ENCODE measurements around the gene ZNF560. TPM values are rescaled to one million over a fixed set of nuclear protein-coding genes. Genes with fewer than 3 reads are reported as not detected.

ZNF560 gene
- total RNA-seq, 1 donor from 2014 or later = not detected

GRCh38 chr19:9467161-9467560, 31.3 kb downstream of the ZNF560 start:
- Mint-ChIP-seq H3K4me3 (no peak overlapping the region), H3K9me3 (peaks cover 39% of the 10 kb centered on the region), H3K27me3 (peaks cover 3% of the 10 kb centered on the region), H3K4me1 (no peaks in the 10 kb centered on the region), H3K36me3 (ENCODE audit: low read depth) (peaks cover 2% of the 10 kb centered on the region), H3K27ac (no peak overlapping the region)
- CTCF ChIA-PET = no interaction called here
- no peak for DNase-seq
- intact Hi-C loops (cut with micrococcal nuclease) = no loop called here
- no peak for TF ChIP-seq CTCF (IDR thresholded peaks at IDR 0.05)
- POLR2A ChIA-PET = no interaction called here
- no peak for ATAC-seq (ENCODE audit: low read depth)

- intact Hi-C loops (cut with micrococcal nuclease) = no loop called here
- H3K36me3 Mint-ChIP-seq (ENCODE audit: low read depth) = peaks cover 8% of the 10 kb centered on the region
- no peaks in the 10 kb centered on the region for H3K27me3 Mint-ChIP-seq
- H3K4me1 Mint-ChIP-seq = no peaks in the 10 kb centered on the region
- no peak for TF ChIP-seq CTCF (IDR thresholded peaks at IDR 0.05)
- CTCF ChIA-PET = no interaction called here
- ATAC-seq (ENCODE audit: low read depth) (no peak), DNase-seq (no peak)
- H3K9me3 Mint-ChIP-seq = peaks cover 45% of the 10 kb centered on the region
- no peak overlapping the region for H3K4me3 Mint-ChIP-seq
- no peak overlapping the region for H3K27ac Mint-ChIP-seq
- POLR2A ChIA-PET = no interaction called here
Observed at GRCh38 chr19:9461938-9462337, 36.5 kb downstream of the ZNF560 start.

GRCh38 chr19:9456018-9456689, 42.3 kb downstream of the ZNF560 start:
- no peak for TF ChIP-seq CTCF (IDR thresholded peaks at IDR 0.05)
- Mint-ChIP-seq H3K4me3 (no peak overlapping the region), H3K4me1 (no peaks in the 10 kb centered on the region), H3K27ac (no peak overlapping the region), H3K36me3 (ENCODE audit: low read depth) (no peaks in the 10 kb centered on the region), H3K27me3 (no peaks in the 10 kb centered on the region), H3K9me3 (peaks cover 57% of the 10 kb centered on the region)
- DNase-seq = no peak
- no peak for ATAC-seq (ENCODE audit: low read depth)
- ChIA-PET POLR2A (no interaction called here), CTCF (no interaction called here)
- intact Hi-C loops (cut with micrococcal nuclease) = no loop called here

- no peak for ATAC-seq (ENCODE audit: low read depth)
- Mint-ChIP-seq H3K27me3 (no peaks in the 10 kb centered on the region), H3K4me3 (no peak overlapping the region), H3K27ac (no peak overlapping the region), H3K9me3 (peaks cover 52% of the 10 kb centered on the region), H3K36me3 (ENCODE audit: low read depth) (no peaks in the 10 kb centered on the region), H3K4me1 (no peaks in the 10 kb centered on the region)
- TF ChIP-seq CTCF (IDR thresholded peaks at IDR 0.05) = no peak
- ChIA-PET POLR2A (no interaction called here), CTCF (no interaction called here)
- intact Hi-C loops (cut with micrococcal nuclease) = no loop called here
- no peak for DNase-seq
Observed at GRCh38 chr19:9453953-9454352, 44.5 kb downstream of the ZNF560 start.

- H3K4me3 Mint-ChIP-seq = no peak overlapping the region
- TF ChIP-seq CTCF (IDR thresholded peaks at IDR 0.05) = no peak
- ChIA-PET POLR2A (interaction anchor here (0.7 kb wide), 1 partner anchor 13 kb away, joined by 8 read pairs; no protein-coding TSS in a partner anchor), CTCF (no interaction called here)
- DNase-seq (no peak), ATAC-seq (ENCODE audit: low read depth) (no peak)
- intact Hi-C loops (cut with micrococcal nuclease) = no loop called here
- no peaks in the 10 kb centered on the region for H3K27me3 Mint-ChIP-seq
- H3K9me3 Mint-ChIP-seq = peaks cover 36% of the 10 kb centered on the region
- no peaks in the 10 kb centered on the region for H3K4me1 Mint-ChIP-seq
- H3K36me3 Mint-ChIP-seq (ENCODE audit: low read depth) = peaks cover 14% of the 10 kb centered on the region
- no peak overlapping the region for H3K27ac Mint-ChIP-seq
Observed at GRCh38 chr19:9445037-9445436, 53.4 kb downstream of the ZNF560 start.
